Type B pancreatic cell (in vitro differentiated cells): ENCODE measurements around the gene DHRS4L2. TPM values are rescaled to one million over a fixed set of nuclear protein-coding genes. Genes with fewer than 3 reads are reported as not detected.
"Not testable (repeated sequence)": the region's sequence is repeated elsewhere in the genome, so short reads cannot be mapped to it uniquely, and the experiment has no call there.

Source experiments
- DNase-seq: peaks from one replicate; pipeline ENCODE4 v3.0.0; 2021; ENCODE audit warnings: mixed read lengths; ENCODE audit not compliant: unreplicated experiment; ENCODE audit errors: extremely low spot score
- H3K27ac Mint-ChIP-seq: 2 replicates; pipeline ENCODE4 v1.8.0; 2021; ENCODE audit warnings: mild to moderate bottlenecking, mixed read lengths
- H3K27me3 Mint-ChIP-seq: 2 replicates; pipeline ENCODE4 v1.8.0; 2021; ENCODE audit warnings: mixed read lengths
- H3K36me3 Mint-ChIP-seq: 2 replicates; pipeline ENCODE4 v1.8.0; 2021; ENCODE audit warnings: mixed read lengths
- H3K4me1 Mint-ChIP-seq: one replicate; pipeline ENCODE4 v1.8.0; 2021; ENCODE audit warnings: mixed read lengths; ENCODE audit not compliant: unreplicated experiment
- H3K4me3 Mint-ChIP-seq: 2 replicates; pipeline ENCODE4 v1.8.0; 2021; ENCODE audit warnings: mild to moderate bottlenecking, mixed read lengths
- H3K9me3 Mint-ChIP-seq: 2 replicates; pipeline ENCODE4 v1.8.0; 2021; ENCODE audit warnings: mixed read lengths
- long read RNA-seq: library from polyadenylated mRNA; unstranded; transcript quantifications from one replicate; pipeline ENCODE4 v2.0.0, GENCODE V29; 2020
- total RNA-seq: library from RNA; stranded (reverse); gene quantifications from 2 replicates; pipeline ENCODE4 v1.2.1, GENCODE V29; 2021; ENCODE audit warnings: low replicate concordance
- TF ChIP-seq, protein P1 (sequence below): fragments of 200-600 bp; sonication (generic); conservative IDR thresholded peaks from 2 replicates; pipeline ENCODE4 v1.5.0; 2021; ENCODE audit warnings: antibody characterized with exemption, mild to moderate bottlenecking

The DHRS4L2 gene
- total RNA-seq, result 16.0 and 18.0 TPM in 2 replicates
- long read RNA-seq, partial matches to known transcripts, result 0 of 5 reads
- long read RNA-seq, other reads (novel, unspliced or antisense), result 4 of 5 reads

DNA sequence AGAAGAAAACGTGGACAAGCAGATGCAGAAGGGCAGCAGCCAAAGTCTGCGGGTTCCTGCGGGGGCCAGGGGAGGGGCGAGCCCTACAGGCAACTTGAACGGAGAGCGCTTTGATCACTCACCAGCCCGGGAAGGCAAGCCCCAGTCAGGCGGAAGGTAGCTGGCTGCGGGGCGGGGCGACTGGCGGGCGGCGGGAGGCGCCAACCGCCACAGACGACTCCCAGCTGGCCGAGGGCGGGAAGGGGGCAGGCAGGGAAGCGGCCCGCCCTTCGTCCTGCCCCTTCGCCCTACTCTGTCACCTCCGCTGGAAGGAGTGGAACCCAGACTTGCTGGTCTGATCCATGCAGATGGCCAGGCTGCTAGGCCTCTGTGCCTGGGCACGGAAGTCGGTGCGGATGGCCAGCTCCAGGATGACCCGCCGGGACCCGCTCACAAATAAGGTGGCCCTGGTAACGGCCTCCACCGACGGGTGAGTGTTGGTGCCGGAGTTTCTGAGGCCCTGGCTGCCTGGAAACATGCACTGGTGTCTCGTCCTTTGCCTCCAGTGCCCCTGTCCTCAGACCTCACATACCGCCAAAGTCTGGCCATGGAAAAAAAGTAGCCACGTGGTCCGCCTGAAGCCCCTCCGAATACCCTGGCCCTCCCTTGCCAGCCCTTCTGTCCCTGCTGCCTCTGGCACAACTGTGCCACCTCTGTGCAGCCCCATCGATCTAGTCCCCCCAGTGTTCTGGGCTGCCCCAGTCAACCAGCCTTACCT is at the start of gene DHRS4L2:
Gene DHRS4L2 (plus strand): TSS at position 323 of the 757 bp plus-strand sequence. CDS start 19 bp downstream, at position 342.
- H3K27me3 Mint-ChIP-seq, H3K9me3 Mint-ChIP-seq, H3K27ac Mint-ChIP-seq, H3K36me3 Mint-ChIP-seq: not testable (repeated sequence)
- DNase-seq, result peak; percentile 81
- Mint-ChIP-seq H3K4me1 (peaks cover 10% of the 10 kb centered on the region), H3K4me3 (peak within 1 kb of the TSS; percentile 80)

DNA sequence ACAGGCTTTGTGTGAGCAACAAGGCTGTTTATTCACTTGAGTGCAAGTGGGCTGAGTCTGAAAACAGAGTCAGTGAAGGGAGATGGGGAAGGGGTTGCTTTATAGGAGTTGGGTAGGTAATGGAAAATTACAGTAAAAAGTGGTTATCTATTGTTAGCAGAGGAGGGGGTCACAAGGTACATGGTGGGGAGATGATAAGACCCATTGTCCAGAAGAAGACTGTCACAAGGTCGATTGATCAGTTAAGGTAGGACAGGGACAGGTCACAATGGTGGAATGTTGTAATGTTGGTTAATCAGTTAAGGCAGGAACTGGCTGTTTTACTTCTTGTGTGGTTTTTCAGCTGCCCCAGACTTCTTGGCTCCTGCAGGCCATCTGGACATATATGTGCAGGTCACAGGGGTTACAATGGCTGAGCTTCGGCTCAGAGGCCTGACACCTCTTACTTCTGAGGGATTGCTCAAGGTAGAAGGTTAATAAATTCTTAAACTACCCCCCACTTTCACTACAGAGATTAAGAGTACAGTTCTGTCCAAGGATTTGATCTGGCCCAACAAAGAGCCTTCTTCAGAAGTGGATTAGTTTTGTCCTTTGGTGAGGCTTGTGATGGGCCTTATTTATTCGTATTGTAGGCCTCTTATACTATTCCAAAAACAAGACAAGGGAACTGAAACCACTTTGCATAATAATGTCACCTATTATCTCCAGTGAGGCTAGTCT is 49.0 kb upstream of the DHRS4L2 start:
- peaks cover 8% of the 10 kb centered on the region for H3K4me1 Mint-ChIP-seq
- no peak overlapping the region for H3K27ac Mint-ChIP-seq
- H3K36me3 Mint-ChIP-seq, result peaks cover 12% of the 10 kb centered on the region
- peaks cover 7% of the 10 kb centered on the region for H3K9me3 Mint-ChIP-seq
- no peak overlapping the region for H3K4me3 Mint-ChIP-seq
- H3K27me3 Mint-ChIP-seq, result no peaks in the 10 kb centered on the region
- TF ChIP-seq, protein P1, sequence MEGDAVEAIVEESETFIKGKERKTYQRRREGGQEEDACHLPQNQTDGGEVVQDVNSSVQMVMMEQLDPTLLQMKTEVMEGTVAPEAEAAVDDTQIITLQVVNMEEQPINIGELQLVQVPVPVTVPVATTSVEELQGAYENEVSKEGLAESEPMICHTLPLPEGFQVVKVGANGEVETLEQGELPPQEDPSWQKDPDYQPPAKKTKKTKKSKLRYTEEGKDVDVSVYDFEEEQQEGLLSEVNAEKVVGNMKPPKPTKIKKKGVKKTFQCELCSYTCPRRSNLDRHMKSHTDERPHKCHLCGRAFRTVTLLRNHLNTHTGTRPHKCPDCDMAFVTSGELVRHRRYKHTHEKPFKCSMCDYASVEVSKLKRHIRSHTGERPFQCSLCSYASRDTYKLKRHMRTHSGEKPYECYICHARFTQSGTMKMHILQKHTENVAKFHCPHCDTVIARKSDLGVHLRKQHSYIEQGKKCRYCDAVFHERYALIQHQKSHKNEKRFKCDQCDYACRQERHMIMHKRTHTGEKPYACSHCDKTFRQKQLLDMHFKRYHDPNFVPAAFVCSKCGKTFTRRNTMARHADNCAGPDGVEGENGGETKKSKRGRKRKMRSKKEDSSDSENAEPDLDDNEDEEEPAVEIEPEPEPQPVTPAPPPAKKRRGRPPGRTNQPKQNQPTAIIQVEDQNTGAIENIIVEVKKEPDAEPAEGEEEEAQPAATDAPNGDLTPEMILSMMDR, result no peak
- DNase-seq, result no peak

DNA sequence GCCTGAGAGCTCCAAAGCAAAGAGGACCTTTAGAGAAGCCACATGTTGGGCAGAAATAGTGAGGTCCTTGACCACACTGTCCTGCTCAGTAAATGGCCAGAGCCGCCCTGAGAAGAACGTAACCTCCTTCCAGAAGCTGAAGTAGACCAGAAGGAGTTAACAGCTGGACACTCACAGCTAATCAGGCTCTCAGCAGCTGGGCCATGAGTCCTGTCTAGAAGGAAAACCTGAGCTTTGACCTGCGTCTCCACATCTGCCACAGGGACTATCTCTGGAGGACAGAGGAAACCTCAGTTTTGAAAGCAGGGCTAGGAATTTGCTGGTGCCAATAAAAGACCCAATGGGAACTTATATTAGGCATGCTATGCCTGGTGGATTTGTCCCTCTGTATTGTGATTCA is 47.5 kb upstream of the DHRS4L2 start:
- H3K4me3 Mint-ChIP-seq, result no peak overlapping the region
- peaks cover 7% of the 10 kb centered on the region for H3K9me3 Mint-ChIP-seq
- no peak for DNase-seq
- TF ChIP-seq, protein P1, result no peak
- peaks cover 8% of the 10 kb centered on the region for H3K4me1 Mint-ChIP-seq
- no peaks in the 10 kb centered on the region for H3K27me3 Mint-ChIP-seq
- H3K27ac Mint-ChIP-seq, result no peak overlapping the region
- peaks cover 12% of the 10 kb centered on the region for H3K36me3 Mint-ChIP-seq

DNA sequence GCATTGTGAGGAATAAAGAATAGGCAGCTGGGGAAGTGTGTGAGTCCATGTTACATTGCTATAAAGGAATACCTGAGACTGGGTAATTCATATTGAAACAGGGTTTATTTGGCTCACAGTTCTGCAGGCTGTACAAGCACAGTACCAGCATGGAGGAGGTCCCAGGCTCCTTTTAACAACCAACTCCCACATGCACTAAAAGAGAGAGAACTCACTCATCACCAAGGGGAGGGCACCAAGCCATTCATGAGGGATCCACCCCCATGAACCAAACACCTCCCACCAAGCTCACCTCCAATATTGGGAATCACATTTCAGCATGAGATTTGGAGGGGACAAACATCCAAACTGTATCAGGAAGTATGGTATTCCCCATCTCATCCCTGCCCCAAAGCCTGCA is 47.1 kb upstream of the DHRS4L2 start:
- Mint-ChIP-seq H3K4me3 (no peak overlapping the region), H3K4me1 (peaks cover 8% of the 10 kb centered on the region), H3K36me3 (peaks cover 12% of the 10 kb centered on the region), H3K27ac (no peak overlapping the region), H3K27me3 (no peaks in the 10 kb centered on the region), H3K9me3 (peaks cover 11% of the 10 kb centered on the region)
- DNase-seq, result no peak
- TF ChIP-seq, protein P1, result no peak

DNA sequence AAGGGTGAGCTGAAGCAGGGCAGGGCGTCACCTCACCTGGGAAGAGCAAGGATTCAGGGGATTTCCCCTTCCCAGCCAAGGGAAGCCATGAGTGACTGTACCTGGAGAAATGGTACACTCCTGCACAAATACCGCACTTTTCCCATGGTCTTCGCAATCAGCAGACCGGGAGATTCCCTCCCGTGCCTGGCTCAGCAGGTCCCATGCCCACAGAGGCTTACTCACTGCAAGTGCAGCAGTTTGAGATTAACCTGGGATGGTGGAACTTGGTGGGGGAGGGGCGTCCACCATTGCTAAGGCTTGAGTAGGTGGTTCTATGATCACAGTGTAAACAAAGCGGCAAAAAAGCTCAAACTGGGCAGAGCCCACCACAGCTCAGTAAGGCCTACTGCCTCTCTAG is 46.1 kb upstream of the DHRS4L2 start:
- Mint-ChIP-seq H3K36me3 (peaks cover 12% of the 10 kb centered on the region), H3K4me1 (peaks cover 8% of the 10 kb centered on the region), H3K4me3 (no peak overlapping the region), H3K9me3 (peaks cover 11% of the 10 kb centered on the region), H3K27me3 (no peaks in the 10 kb centered on the region), H3K27ac (no peak overlapping the region)
- no peak for DNase-seq
- TF ChIP-seq, protein P1, result no peak

DNA sequence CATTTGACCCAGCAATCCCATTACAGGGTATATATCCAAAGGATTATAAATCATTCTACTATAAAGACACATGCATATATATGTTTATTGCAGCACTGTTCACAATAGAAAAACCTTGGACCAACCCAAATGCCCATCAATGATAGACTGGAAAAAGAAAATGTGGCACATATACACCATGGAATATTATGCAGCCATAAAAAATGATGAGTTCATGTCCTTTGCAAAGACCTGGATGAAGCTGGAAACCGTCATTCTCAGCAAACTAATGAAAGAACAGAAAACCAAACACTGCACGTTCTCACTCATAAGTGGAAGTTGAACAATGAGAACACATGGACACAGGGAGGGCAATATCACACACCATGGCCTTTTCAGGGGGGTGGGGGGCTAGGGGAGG is 39.7 kb upstream of the DHRS4L2 start:
- not testable (repeated sequence) for H3K4me3 Mint-ChIP-seq, DNase-seq, H3K9me3 Mint-ChIP-seq, H3K27ac Mint-ChIP-seq, H3K27me3 Mint-ChIP-seq
- peaks cover 10% of the 10 kb centered on the region for H3K4me1 Mint-ChIP-seq
- peaks cover 11% of the 10 kb centered on the region for H3K36me3 Mint-ChIP-seq
